HT1080 (cell line): Measurements from ENCODE around the gene LTBP3. TPM values are rescaled to one million over a fixed set of nuclear protein-coding genes. Genes with fewer than 3 reads are reported as not detected.
"Not testable (repeated sequence)": the region's sequence is repeated elsewhere in the genome, so short reads cannot be mapped to it uniquely, and the experiment has no call there.

Experiments
- DNase-seq: peaks from one replicate; pipeline ENCODE4 v3.0.0-alpha.2; 2015; ENCODE audit warnings: low read depth
- total RNA-seq: library from RNA; depleted of rRNA; stranded (reverse); fragments of >200 nt; shearing (Covaris generic); gene quantifications from 2 replicates; pipeline ENCODE4 v1.2.3, GENCODE V29; 2014

Gene LTBP3
- total RNA-seq, 1 experiment from 2014 or later = 6.5 TPM

DNA sequence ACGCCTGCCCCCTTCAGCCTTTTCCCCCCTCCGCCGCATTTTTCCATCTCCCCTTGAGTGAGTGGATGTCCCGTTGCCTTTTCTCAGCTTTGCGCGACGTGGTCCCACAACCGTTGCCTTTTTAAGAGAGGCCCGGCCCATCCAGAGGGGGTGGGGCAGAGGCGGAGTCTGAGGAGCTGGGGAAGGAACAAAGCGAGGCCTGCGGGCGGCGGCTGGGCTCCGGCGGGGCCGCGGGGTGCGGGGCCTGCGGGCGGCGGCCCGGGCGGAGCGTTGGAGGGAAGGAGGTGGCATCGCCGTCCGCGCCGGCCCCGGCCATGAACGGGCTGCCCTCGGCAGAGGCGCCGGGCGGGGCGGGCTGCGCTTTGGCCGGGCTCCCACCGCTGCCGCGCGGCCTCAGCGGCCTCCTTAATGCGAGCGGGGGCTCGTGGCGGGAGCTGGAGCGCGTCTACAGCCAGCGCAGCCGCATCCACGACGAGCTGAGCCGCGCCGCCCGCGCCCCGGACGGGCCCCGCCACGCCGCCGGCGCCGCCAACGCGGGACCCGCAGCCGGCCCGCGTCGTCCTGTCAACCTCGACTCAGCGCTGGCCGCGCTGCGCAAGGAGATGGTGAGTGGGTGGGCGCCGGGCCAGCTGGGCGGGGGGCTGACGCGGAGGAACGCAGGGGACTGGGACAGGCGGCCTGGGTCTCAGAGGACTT, 14.3 kb upstream of the LTBP3 start, which contains the start of gene FAM89B:
TSS of gene FAM89B (plus strand) at position 183 of the 696 bp plus-strand sequence. CDS start at position 315, 132 bp downstream.
- peak; percentile 66 for DNase-seq

DNA sequence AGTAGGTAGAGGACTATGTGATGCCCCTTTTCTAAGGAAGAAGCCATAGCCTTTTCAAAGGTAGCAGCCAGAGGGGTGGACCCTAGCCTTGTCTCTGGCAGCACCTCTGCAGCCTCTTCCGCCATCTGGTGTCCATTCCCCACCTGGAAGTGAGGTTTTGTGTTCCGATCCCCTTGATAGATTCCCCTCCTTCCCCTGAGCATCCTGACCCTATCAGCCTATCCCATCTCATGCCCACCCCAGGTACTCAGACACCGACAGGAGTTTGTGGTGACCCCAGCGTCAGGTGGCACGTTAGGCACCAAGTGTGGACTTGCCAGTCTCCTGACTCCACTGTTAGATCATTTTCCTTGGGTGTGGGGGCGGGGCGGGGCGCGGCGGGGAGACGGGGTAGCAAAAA, 13.8 kb upstream of the LTBP3 start:
- DNase-seq = peak; percentile 59

DNA sequence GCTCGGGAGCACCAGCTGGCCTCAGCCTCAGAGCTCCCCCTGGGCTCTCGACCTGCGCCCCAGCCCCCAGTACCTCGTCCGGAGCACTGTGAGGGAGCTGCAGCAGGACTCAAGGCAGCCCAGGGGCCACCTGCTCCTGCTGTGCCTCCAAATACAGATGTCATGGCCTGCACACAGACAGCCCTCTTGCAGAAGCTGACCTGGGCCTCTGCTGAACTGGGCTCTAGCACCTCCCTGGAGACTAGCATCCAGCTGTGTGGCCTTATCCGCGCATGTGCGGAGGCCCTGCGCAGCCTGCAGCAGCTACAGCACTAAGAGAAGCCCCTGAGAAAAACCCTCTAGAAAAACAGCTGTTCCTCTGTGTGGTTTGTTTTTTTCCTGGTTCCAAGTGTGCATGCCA, 13.3 kb upstream of the LTBP3 start:
- DNase-seq = no peak

DNA sequence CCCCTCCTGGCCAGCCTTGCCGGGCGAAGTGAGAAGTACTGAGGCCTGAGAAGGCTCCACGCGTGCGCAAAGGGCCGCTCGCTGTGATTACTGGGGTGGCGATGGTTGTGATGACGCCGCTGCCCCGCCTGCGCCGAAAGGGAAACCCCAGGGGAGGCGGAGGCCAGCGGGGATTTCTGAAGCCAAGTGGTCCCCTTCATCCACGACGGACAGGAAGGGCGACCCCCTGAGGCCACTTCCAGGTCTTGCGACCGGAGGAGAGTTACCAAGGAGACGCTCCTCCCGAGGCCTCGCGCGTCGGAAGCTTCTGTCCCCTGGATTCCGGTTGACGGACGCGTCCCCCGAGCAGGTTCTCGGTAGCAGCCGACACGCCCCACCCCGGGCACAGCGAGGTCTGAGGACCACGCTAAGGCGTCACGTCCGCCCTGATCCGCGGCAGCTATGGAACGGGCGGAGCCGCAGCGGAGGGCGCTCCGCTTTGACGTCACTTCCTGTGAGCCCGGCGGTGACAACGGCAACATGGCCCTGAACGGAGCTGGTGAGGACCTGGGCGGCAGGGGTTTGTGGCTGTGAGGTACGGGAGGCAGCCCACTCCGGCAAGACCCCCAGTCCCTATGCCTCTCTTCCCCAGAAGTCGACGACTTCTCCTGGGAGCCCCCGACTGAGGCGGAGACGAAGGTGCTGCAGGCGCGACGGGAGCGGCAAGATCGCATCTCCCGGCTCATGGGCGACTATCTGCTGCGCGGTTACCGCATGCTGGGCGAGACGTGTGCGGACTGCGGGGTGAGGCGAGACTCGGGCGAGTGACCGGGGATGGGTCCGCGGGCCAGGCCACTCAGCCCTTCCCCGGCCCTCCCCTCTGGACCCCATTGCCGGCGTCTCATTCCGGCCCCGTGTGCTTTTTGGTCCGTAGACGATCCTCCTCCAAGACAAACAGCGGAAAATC, 12.1 kb upstream of the LTBP3 start, which contains the start of gene ZNRD2:
TSS of gene ZNRD2 (plus strand) at position 505 of the 946 bp plus-strand sequence. CDS start at position 520, 15 bp downstream.
- peak; percentile 99 for DNase-seq

DNA sequence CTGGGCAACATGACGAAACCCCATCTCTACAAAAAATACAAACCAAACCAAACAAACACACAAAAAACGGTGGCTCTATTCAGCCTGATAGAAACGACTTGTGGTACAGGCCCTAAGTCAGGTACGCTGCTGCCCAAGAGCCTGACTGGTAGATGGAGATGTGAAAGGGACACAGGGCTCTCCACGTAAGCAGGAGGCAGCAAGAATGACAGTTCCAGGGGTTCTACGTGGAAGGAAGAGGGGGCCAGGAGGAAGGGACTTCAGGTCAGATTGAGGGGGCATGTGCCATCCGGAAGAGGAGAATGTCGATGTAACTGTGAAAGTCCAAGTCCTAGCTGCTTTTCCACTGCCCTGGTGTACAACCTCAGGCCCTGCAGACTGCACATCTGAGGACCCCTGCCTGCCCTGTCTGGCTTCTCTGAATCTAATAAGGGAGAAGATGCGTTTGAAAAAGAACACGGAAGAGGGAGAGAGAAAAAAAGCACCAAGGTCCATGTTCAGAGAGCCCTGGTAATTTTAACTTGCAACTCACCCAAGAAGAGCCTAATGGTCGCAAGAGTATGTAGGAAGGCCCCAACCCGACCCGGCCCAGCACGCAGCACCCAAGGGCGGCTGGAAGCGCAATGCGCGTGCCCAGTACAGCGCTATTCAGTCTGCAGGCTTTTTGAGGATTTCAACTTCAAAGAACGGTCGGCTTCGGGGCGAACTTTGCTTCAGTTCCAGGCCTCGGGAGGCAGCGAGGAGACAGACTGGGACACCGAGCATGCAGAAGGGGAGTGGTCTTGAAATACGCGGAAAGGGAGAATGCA, 11.2 kb upstream of the LTBP3 start:
- no peak for DNase-seq

DNA sequence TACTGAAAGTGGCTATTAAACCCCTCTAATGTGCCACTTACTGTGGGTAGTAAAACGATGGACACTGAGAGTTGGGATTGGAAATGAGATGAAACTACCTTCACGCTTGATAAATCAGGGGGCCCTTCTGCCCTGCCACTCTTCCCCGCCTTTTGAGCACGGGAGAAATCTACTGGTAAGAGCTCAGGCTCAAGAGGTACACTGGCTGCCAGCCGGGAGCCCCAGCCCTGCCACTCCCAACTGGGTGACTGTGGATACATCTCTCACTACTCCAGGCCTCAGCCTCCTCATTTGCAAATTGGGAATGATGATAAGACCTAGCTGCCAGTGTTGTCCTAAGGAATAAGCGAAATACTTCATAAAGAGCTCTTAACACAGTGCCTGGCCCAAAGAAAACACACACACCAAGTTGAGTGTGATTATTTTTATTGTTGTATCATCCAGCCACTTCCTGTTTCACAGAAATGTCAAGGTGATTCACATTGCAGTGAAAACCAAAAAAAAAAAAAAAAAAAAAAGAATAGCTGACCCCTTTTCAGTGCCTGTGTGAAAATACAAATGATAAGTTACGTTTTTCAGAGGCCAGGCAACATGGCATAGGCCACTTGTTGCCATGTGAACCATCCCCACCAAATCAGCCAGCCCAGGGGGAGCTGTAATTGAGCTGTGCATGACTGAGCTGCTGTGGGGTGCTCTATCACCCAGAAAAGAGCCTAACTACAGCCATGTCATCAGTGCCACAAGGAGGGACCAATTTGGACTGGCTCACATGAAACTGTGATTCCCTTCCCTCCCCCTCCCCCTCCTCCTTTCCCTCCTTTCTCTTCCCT, 7.7 kb upstream of the LTBP3 start:
- DNase-seq = peak; percentile 72

DNA sequence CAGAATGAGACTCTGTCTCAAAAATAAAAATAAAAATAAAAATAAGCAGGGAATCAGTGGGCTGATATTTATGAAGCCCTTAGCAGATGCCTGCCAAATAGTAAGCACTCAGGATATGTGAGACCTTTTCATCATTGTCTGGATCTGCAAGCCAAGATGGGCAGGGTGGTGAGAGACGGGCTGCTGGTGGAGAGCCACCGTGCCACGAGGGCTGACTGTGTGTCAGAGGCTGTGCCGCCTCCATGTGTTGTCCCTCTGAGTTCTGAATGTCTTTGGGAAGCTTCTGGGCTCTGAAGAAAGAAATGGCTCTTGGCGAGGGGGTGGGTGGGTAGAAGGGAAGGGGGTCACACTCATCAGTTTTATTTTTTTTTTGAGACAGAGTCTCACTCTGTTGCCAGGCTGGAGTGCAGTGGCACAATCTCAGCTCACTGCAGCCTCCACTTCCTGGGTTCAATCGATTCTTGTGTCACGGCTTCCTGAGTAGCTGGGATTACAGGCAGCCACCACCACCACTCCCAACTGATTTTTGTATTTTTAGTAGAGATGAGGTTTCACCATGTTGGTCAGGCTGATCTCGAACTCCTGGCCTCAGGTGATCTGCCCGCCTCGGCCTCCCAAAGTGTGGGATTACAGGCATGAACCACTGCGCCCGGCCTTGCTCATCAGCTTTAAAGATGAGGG, 6.9 kb upstream of the LTBP3 start:
- not testable (repeated sequence) for DNase-seq

DNA sequence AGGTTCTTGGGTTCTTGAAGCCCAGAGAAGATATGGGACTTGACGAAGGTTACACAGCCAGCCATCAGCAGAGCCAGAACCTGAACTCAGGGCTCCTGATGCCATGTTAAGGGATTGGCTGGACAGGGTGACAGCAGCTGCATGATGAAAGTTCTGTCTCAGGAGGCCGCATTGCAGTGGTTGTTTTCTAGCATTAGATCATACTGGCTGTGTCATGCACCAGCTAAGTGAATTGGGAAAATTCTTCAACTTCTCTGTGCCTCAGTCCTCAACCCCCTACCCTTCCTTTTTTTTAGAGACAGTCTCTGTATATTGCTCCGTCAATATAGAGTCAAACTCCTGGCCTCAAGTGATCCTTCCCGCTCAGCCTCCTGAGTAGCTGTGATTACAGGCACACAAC, 5.4 kb upstream of the LTBP3 start:
- no peak for DNase-seq

DNA sequence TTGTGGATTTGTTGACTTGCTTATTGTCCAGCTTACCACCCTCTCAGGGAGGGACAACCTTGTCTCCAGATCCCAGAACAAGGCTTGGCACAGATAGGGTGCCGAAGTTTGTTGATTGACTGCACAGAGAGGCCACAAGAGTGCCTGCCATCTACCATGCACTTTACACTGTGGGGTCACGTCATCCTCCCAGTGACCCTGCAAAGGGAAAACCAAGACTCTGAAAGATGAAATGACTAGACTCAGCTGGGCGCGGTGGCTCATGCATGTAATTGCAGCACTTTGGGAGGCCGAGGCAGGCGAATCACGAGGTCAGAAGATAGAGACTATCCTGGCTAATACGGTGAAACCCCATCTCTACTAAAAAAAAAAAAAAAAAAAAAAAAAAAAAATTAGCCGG, 4.6 kb upstream of the LTBP3 start:
- no peak for DNase-seq

DNA sequence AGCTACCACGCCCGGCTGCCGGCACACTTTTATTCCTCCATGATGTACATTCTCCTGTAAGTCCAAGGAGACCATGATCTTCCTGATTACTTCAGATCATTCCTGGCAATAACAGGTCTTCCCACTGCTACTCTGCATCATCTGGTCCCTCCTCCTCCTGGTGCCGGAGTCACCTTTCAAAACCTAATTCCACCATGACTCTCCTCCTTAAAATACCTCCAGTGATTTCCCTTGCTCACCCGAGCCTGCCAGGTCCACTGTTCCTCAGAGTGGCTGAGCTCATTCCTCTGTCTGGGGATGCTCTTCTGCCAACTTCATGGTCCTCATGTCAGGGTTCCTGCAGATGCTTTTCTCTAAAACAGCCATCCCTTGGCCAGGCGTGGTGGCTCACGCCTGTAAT, 3.9 kb upstream of the LTBP3 start:
- DNase-seq = no peak

DNA sequence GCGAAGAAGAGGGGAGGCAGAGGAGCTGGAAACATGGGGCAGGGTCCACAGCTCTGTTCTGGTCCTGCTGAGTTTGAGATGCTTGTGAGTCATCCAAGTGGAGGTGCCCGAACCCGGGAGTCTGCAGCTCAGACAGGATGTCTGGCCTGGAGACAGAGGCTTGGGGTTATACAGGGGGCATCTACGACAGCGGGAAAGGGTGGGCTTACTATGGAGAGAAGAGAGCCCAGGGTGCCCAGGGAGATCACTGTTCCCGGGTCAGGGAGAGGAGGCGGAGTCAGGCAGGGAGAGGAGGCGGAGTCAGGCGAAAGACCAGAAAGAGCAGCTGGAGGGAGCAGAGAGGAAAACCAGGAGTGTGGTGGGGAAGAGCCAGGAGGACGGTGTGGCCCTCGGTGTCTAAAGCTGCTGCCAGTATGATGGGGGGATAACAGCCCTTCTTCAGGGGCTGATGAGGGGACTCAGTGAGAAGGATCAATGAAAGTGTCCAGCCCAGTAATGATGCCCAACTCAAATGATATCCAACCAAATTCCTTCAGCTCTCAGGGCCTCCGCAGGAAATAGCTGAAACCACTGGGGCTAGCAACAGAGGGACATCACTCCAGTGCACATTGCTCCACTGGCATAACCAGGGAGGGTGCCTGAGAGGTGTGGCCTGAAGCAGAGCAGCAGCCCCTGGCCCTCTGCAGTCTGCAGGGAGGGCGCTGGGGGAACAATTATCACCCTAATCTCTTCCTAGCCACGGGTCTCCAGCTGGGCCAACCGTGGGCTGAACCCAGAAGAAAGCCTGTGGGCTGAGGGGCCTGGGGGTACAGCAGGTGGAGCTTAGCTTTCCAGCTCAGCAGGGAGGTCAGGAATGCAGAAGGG, 2.6 kb upstream of the LTBP3 start:
- peak; percentile 92 for DNase-seq

DNA sequence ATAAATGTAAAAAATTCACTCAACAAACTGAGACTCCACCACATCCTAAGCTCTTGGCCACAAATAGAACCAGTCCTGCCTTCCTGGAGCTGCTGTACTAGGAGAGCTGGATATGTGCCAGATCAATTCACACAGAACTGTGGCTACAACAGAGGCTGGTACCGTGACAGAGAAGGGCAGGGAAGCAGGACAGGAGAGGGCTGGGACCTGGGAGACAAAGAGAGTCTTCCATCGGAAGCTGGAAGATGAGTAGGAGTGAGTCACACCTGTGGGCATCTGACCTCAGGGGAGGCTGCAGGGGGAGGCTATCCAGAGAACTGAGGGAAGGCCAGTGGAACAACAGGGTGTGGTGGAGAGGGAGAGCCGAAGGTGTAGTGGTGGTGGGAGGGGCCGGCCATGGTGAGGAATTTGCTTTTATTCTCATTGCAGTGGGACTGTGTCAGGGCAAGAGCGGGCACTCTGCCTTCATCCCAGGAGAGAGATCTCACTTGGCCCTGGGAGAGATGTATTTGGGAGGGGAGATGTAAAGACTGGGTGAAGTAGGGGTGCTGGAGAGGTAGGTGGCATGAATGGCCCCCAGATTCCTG, 1.9 kb upstream of the LTBP3 start:
- DNase-seq = peak; percentile 95

DNA sequence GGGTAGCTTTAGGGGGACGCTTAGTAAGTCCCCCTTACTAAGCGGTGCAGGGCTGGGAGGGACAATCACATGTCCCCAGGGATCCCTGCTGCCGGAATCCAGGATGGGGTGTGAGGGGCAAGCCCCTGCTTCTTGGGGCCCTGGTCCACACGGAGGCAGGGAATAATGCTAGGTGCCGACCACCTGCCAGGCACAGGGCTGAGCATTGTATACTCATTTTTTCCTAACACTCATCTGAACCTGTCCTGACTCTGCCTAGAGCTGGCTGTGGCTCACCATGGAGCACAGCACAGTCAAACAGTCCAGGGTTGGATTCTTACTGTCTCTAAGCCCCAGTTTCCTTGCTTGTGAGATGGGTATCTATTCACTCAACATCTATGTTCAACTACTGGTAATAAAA, 1.4 kb upstream of the LTBP3 start:
- DNase-seq = no peak

DNA sequence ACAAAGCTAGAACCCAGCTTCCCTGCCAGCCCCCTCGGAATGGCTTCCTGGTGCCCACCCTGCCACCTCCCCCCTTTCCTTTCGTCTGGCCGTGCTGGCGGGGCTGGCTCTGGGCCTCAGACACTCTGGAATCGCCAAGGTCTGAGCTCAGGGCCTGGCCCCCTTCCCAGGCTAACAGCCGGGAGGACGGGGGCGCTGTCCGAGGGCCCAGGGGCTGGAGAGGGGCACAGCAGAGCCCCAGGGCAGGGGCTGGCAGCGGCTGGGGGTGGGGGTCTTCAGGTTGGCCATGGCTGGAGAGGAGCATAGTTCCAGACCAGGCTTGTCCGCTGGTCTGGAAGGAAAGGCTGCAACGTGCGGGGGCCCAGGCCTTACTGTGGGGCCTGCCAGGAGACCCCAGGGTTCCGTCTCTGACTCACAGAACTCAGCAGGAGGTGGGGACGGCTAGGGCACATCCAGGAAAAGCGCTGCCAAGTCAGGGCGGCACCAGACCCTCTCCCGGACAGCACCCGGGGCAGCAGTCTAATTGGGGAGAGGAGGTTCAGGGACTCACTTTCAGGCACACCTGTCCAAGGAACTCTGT, 861 bp upstream of the LTBP3 start:
- peak; percentile 64 for DNase-seq

DNA sequence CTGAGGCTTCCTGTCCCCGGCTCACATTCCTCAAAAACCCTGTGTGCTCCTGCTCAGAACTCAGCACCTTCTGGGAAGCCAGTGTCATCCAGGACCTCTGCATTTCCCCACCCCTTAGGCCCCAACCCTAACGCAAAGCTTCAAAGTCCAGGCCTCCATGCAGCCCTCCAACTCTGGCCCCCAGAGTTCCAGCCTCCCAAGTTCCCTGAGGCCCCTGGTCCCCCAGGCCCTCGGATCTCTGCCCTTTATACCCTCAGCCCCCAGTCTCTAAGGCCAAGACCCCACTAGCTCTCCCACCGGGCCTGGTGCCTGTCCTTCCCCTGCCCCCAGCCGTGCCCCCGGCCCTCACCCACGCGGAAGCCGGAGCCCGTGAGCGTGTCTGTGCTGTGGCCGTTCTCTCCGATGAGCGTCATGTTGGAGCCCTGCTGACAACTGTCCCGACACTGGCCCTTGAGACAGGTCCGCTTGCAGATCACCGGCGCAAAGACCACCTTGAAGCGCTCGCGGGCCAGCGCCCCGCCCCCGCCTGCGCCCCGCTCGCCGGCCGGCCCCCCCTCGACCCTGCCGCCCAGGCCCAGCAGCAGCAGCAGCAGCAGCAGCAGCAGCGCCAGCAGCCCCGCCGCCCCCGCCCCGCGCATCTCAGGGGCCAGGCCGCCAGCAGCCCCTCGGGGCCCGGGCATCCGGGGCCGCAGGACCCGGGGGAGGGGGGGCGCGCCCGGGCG, 718 bp downstream of the LTBP3 start:
- DNase-seq = no peak

DNA sequence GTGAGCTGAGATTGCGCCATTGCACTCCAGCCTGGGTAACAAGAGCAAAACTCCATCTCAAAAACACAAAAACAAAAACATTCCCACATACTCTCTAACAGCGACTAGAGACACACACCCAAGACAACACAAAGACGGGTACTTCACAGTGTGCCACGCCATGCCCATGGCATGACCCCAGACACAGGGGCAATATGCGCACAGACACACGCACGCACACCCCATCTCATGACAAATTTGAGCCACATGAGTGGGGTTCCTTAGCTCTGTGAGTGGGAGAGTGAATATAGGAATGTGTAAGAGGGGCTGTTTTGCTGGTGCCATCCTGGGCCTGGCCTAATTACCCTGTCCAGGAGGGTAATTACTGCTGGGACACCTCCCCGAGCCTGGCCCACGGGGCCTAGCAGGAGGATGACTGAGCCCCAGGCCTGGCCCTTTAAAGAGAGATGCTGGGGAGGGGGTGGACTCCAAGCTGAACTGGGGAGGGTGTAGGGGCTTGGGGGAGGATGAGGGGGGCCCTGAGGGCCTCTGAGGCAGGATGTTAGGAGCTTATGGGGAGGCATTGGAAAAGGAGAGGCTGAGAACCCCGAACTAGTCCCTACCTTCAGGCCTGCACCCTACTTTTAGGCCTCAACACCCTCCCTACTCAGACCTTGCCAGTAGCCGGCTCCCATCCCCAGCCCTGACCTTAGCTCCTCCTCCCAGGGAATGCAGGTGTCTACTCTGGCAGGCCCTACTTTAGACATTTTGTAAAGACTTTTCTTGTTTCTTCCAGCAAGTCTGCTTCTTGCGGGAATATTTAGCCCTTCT, 1.5 kb downstream of the LTBP3 start:
- DNase-seq = no peak
